Neutrophil (primary cell): Measurements from ENCODE around the gene PIM1.

Experiments used
- H3K27ac ChIP-seq: fragments of 200-600 bp; sonication (generic); 2 replicates; pipeline ENCODE4 v1.5.1; 2016; ENCODE audit warnings: mild to moderate bottlenecking, moderate library complexity
- H3K27me3 ChIP-seq: fragments of 200-600 bp; sonication (generic); 2 replicates; pipeline ENCODE4 v1.6.0; 2016; ENCODE audit warnings: mild to moderate bottlenecking
- H3K36me3 ChIP-seq: fragments of 200-600 bp; sonication (generic); 2 replicates; pipeline ENCODE4 v1.5.1; 2017
- H3K4me1 ChIP-seq, 2 experiments: fragments of 200-600 bp in 1 of 2; sonication (generic) in 1 of 2; 1 replicate in 1 of 2; 2 replicates in 1 of 2; pipeline versions ENCODE4 v1.5.1 to v1.6.1; 2013 to 2016; ENCODE audit warnings: low read depth in 1 of 2, low read length in 1 of 2, mild to moderate bottlenecking in 1 of 2, moderate library complexity in 1 of 2; ENCODE audit not compliant: control insufficient read depth in 1 of 2, insufficient read depth in 1 of 2
- H3K4me3 ChIP-seq, 2 experiments: fragments of 200-600 bp in 1 of 2; sonication (generic) in 1 of 2; 1 replicate in 1 of 2; 2 replicates in 1 of 2; pipeline ENCODE4 v1.5.1; 2013 to 2016; ENCODE audit warnings: low read depth in 1 of 2, low read length in 1 of 2, mild to moderate bottlenecking in 1 of 2, moderate library complexity in 1 of 2
- H3K9me3 ChIP-seq: fragments of 200-600 bp; sonication (generic); 2 replicates; pipeline ENCODE4 v1.5.1; 2016
- CTCF ChIP-seq: fragments of 200-600 bp; sonication (generic); IDR thresholded peaks from 2 replicates; pipeline ENCODE4 v1.5.1; 2016; ENCODE audit warnings: antibody characterized with exemption

Gene PIM1

GRCh38 chr6:37130704-37131103, 39.2 kb upstream of the PIM1 start:
- Histone ChIP-seq H3K4me1 (peaks cover 25 to 34% of the 10 kb centered on the region in 2 experiments), H3K9me3 (no peaks in the 10 kb centered on the region), H3K36me3 (no peaks in the 10 kb centered on the region), H3K27me3 (no peaks in the 10 kb centered on the region), H3K4me3 (peak overlapping the region; percentile 27 to 40), H3K27ac (peak overlapping the region; percentile 78)
- no peak for TF ChIP-seq CTCF

GRCh38 chr6:37131104-37131959, 38.6 kb upstream of the PIM1 start:
- Histone ChIP-seq H3K4me3 (peak overlapping the region; percentile 27 to 40), H3K9me3 (no peaks in the 10 kb centered on the region), H3K27me3 (no peaks in the 10 kb centered on the region), H3K4me1 (peaks cover 20 to 28% of the 10 kb centered on the region in 2 experiments), H3K27ac (peak overlapping the region; percentile 78), H3K36me3 (no peaks in the 10 kb centered on the region)
- TF ChIP-seq CTCF, result no peak

GRCh38 chr6:37131960-37132253, 38.0 kb upstream of the PIM1 start:
- H3K27ac ChIP-seq, result no peak overlapping the region
- no peaks in the 10 kb centered on the region for H3K36me3 ChIP-seq
- no peak overlapping the region for H3K4me3 ChIP-seq
- TF ChIP-seq CTCF, result no peak
- no peaks in the 10 kb centered on the region for H3K27me3 ChIP-seq
- no peaks in the 10 kb centered on the region for H3K9me3 ChIP-seq
- peaks cover 20 to 27% of the 10 kb centered on the region in 2 experiments for H3K4me1 ChIP-seq

- H3K4me1 ChIP-seq, result peaks cover 20 to 27% of the 10 kb centered on the region in 2 experiments
- no peak overlapping the region for H3K27ac ChIP-seq
- no peaks in the 10 kb centered on the region for H3K27me3 ChIP-seq
- H3K4me3 ChIP-seq, result no peak overlapping the region
- no peak for TF ChIP-seq CTCF
- H3K36me3 ChIP-seq, result no peaks in the 10 kb centered on the region
- no peaks in the 10 kb centered on the region for H3K9me3 ChIP-seq
Observed at GRCh38 chr6:37134036-37134395, 35.9 kb upstream of the PIM1 start.

GRCh38 chr6:37134396-37135191, 35.4 kb upstream of the PIM1 start:
- Histone ChIP-seq H3K9me3 (no peaks in the 10 kb centered on the region), H3K27ac (no peak overlapping the region)

More at GRCh38 chr6:37134396-37135191, 35.4 kb upstream of the PIM1 start:
- no peaks in the 10 kb centered on the region for H3K36me3 ChIP-seq
- no peak for TF ChIP-seq CTCF
- H3K27me3 ChIP-seq, result no peaks in the 10 kb centered on the region
- H3K4me1 ChIP-seq, result peaks cover 20 to 23% of the 10 kb centered on the region in 2 experiments
- H3K4me3 ChIP-seq, result no peak overlapping the region
